NCI-H226 (cell line): ENCODE results near the gene PRCP.
A peak's percentile ranks its signal among the peaks of the same experiment; 100 is the strongest.
"Not testable (repeated sequence)": the region's sequence is repeated elsewhere in the genome, so short reads cannot be mapped to it uniquely, and the experiment has no call there.

ENCODE experiments used
- DNase-seq: peaks from one replicate; pipeline ENCODE4 v3.0.0-alpha.2; 2015

Gene PRCP

DNA sequence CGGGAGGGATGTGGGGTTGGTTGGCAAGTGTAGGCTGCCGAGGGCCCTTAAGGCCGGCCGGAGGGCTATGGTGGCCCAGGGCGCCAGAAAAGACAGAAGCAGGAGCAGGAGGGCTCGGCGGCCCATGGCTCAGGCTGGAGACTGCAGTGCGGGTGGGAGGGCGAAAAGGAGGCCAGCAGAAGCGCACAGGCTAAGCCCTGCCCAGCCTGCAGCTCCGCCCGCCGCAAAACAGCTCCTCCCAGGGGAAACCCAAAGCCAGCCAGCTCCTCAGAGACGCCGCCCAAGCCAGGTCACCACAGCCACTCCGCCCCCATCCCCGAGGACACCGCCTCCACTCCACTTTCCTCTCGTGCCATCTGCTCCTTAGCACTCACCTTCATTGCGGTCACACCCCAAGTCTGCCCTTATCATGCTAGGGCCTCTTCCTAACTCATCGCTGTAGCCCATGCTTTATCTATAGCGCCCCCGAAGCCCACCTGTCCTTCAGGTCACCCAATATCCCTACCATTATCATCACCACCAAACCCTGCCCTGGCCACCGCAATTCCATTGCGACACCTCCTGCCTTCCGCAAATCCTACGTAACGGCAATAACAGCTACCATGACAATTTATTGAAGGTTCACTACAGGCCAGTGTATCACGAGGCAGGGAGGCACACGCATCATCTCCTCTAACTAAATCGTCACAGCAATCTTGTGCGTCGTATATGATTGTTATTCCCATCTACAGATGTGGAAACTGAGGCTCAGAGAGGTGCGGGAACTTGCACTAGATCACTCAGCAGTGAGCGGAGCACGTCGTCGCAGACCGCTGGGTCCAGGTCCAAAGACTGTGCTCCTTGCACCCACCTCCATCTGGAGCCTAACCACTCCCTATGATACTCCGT lies at the start of gene PRCP:
PRCP (minus strand) TSS at position 154 of the 888 bp plus-strand sequence; CDS start at position 126, 28 bp downstream.
- peak; percentile 76 for DNase-seq

DNA sequence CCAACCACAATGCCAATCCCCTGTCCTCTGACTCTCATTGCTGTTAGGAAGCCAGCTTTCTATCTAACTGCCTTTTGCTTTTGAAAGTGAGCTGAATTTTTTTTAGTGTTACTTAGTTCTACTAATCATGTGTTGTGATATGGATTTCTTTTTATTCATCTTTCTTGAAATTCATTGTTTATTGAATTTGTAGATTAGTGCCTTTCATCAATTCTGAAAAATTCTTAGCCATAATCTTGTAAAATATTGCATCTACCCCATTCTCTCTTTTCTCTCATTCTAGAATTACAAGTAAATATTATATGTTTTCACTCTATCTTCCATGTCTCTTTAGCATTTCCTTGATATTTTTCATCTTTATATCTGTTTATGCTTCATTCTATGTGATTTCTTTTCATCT lies 49.1 kb upstream of the PRCP start:
- DNase-seq, result no peak

DNA sequence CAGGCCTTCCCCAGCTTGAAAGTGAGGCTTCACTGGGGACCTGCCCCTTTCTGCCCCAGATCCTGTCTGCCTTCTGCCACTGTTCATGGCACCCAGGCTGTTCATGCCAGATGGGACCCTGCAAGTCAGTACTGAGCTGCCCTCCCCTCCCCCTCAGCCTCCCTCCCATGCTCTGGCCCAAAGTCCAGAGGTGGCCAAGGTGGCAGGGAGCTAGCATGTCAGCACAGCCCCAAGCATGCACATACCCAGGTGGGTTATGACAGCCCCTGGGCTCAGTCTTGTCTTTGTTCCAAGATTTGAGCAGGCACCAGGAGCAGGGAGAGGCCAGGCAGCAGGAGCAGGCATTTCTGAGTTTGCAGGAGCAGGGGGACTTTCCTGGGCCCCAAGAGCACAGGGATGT lies 45.5 kb upstream of the PRCP start:
- no peak for DNase-seq

DNA sequence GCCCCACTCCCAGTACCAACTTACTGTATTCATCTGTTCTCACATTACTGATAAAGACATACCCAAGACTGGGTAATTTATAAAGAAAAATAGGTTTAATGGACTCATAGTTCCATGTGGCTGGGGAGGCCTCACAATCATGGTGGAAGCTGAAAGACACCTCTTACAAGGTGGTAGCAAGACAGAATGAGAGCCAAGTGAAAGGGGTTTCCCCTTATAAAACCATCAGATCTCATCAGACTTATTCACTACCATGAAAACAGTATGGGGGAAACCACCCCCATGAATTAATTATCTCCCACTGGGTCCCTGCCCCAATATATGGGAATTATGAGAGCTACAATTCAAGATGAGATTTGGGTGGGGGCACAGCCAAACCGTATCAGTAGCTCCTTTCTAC lies 44.8 kb upstream of the PRCP start:
- not testable (repeated sequence) for DNase-seq

DNA sequence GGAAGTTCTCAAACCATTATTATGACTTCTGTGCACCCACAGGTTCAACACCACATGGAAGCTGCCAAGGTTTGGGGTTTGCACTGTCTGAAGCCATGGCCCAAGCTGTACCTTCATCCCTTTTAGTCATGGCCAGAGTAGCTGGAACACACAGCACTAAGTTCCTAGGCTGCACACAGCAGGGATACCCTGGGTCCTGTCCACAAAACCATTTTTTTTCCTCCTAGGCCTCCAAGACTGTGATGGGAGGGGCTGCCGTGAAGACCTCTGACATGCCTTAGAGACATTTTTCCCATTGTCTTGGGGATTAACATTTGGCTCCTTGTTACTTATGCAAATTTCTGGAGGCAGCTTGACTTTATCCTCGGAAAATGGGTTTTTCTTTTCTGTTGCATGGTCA lies 44.0 kb upstream of the PRCP start:
- no peak for DNase-seq

DNA sequence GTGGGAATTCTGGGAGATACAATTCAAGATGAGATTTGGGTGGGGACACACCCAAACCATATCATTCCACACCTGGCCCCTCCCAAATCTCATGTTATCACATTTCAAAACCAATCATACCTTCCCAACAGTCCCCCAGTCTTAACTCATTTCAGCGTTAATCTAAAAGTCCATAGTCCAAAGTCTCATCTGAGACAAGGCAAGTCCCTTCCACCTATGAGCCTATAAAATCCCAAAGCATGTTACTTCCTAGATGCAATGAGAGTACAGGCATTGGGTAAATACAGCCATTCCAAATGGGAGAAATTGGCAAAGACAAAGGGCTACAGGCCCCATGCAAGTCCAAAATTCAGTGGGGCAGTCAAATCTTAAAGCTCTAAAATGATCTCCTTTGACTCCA lies 43.2 kb upstream of the PRCP start:
- not testable (repeated sequence) for DNase-seq

DNA sequence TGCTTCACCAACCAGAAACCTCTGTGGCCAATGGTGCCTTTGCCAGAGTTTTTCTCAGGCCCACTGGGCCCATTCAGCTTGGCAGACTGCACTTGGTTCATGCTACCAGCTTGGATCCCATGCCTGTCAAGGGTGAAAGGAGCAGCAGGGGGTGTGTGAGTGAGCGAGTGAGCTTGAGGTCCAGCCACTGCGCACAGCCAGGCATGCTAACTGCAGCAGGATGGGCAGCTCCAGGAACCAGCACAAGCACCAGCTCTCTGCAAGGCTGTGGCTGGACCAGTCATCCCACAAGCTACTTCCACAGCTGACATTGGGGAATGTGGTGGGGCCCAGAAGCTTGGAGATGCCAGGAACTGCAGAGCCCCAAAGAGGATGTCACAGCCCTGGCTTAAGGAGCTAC lies 42.1 kb upstream of the PRCP start:
- no peak for DNase-seq

DNA sequence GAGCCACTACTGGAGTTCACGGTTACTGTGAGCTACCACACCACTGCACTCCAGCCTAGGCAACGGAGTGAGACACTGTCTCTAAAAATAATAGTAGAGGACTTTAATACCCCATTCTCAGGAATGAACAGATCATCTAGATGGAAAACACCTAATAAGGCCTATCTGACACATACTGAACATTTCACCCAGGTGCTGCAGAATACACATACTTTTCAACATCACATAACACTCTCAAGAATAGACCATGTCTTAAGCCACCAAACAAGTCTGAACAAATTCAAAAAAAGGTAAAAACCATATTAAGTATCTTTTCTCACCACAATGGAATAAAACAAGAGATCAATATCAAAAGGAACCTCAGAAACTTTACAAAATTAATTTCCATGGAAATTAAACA lies 39.2 kb upstream of the PRCP start:
- no peak for DNase-seq

DNA sequence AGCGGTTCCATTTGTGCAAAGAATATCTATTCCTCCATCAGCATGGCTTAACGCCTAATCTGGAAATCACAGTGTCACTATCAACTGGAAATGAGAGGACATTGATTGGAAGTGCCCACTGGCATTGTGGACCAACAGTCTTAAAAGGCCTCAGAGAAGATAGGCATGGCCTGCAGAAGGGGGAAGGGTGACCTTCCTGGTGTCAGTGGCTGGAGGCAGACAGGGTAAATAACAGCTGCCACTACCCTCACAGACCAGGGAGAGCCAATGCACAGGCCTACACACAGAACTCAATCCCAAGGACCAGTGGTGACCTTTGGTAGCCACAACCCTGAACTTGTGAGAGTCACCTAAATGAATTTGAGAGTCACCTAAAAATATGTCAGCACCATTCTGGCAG lies 37.3 kb upstream of the PRCP start:
- DNase-seq, result no peak

DNA sequence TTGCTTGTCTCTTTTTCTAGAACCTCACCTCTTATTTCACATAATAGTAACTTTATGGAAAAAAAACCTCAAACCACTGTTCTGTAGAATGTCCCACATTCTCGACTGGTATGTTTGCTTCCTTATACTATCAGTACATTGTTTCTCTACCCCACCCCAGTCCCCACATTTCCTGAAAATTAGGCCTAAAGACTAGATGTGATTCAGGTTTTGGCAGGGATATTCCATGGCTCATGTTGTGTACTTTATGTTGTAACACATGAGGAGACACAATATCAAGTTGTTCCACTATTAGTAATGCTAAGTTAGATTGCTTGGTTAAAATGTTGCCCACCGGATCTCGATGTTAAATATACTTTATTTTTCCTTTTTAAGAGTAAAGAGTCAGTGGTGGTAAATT lies 36.0 kb upstream of the PRCP start:
- DNase-seq, result peak; percentile 2

DNA sequence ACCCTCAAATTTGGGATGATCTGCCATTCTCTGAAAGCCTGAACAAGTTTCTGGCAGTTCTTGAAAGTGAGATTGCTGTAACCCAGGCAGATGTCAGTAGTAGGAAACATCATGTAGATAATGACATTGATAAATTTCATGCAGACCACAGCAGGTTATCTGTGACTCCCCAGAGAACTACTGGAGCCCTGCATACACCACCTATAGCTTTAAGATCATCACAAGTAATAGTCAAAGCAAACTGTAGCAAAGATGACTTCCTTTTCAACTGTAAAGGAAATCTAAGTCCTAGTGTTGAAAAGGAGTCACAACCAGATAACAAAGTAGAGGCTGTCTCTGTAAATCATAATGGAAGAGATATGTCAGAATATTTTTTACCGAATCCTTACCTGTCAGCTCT lies 32.3 kb upstream of the PRCP start:
- DNase-seq, result no peak

DNA sequence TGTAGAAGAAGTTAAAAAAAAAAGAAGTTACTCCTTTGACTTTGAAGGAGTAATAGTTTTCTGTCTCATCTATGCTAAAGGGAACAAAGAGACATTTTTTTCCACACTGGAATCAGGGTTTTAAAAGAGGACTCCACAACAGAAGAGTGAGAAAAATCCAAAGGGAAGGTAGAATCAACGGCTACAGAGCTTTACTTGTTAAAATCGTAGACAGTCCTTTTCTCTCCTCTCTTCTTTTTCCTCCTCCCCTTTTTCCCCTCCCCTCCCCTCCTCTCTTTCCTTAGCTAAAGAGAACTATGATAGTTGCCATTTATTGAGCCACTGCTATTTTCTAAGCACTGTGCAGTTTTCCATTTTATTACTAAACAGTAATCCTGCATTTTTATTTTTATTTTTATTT lies 30.5 kb upstream of the PRCP start:
- no peak for DNase-seq

DNA sequence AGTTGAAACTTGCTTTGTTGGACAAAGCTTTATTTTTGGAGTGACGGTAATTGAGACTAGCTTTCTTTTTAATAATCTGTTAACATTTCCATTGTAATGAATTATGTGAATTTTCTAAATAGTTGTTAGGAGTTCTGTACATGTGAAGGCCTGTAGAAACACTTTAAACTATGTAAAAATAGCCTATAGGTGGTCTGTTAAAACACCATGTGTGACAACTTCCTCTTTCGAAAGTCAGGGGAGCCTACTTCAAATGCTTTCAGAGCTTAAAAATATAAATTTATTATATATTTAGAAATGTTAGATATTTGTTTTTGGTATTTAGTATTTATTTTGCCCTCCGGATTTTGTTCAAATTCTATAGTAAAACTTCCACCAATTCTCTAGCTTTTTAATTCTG lies 30.0 kb upstream of the PRCP start:
- DNase-seq, result no peak

DNA sequence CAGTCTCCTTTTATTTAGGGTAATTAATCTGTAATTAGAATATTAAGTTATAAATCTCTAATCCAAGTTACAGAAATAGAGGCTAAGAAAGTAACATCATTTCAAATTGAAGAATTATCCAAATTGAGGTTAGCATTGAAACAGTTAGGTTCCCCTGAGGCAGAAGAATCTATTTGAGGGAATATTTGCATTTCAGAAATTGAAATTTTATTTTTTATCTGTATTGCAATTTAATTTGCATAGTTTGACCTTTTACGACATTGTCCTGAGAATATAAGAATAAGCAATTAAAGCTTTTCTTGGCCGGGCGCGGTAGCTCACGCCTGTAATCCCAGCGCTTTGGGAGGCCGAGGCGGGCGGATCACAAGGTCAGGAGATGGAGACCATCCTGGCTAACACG lies 28.9 kb upstream of the PRCP start:
- DNase-seq, result no peak

DNA sequence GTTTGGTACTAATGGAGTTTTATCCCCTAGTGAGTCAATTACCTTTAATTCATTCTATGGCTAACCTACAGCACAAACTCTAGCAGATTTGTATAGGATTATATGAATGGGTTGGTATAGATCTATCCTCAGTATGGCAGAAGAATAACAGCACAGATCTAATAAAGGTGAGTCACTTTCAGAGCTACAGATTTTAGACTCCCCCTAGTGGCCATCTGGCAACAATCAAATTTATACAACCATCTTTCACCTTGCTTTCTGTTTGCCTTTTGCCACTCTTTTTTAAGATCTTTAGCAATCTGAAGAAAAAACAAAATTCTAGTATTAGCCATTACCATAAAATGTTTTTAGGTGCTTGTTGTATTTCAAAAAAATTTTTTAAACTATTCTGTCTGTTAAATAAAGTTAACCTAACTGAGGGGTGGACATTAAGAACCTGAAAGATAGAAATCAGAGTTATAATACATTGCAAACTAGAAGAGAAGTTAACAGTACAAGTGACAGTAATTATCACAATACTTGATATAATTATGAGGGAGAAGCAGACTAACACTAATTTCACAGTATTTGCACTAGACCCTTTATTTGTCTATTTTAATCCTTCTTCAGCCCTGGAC lies 27.1 kb upstream of the PRCP start:
- no peak for DNase-seq

DNA sequence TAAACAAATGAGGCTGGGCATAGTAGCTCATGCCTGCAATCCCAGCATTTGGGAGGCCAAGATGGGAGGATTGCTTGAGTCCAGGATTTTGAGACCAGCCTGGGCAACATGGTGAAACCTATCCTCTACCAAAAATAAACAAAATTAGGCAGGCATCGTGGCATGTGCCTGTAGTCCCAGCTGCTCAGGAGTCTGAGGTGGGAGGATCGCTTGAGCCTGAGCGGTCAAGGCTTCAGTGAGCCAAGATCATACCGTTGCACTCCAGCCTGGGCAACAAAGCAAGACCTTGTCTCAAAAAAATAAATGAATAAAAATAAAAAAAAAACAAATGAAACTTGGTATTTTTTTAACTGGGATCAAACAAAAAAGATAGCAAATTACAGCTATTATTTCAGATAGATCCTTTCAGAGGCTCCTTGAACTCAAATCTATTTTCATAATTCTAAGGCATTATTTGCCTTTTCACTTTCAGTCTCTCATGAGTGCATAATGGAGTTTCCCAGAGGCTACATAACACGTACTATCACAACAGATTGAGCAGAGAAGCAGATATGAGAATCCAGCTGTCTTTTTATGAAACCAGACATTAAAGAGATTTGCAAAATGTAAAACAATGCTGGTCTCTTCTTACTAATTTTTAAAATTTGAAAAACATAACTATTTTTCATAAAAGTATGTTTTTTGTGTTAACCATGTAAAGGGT lies 24.4 kb upstream of the PRCP start:
- no peak for DNase-seq

DNA sequence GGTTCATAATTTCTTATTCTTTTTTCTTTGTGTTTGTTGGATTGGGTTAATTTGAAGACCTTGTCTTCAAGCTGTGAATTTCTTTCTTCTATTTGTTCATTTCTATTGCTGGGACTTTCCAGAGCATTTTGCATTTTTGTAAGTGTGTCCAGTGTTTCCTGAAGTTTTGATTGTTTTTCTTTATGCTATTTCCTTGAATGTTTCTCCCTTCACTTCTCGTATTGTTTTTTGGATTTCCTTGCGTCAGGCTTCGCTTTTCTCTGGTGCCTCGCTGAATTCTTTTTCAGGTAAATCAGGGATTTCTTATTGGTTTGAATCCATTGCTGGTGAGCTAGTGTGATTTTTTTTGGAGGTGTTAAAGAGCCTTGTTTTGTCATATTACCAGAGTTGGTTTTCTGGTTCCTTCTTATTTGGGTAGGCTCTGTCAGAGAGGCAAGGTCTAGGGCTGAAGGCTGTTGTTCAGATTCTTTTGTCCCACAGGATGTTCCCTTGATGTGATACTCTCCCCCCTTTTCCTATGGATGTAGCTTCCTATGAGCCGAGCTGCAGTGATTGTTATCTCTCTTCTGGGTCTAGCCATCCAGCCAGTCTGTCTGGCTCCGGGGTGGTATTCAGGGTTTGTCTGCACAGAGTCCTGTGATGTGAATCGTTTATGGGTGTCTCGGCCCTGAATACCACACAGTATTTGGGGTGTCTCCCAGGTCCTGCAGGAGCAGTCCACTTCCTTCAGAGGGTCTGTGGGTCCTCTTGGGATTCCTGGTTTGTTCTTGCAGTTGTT lies 22.4 kb upstream of the PRCP start:
- not testable (repeated sequence) for DNase-seq

DNA sequence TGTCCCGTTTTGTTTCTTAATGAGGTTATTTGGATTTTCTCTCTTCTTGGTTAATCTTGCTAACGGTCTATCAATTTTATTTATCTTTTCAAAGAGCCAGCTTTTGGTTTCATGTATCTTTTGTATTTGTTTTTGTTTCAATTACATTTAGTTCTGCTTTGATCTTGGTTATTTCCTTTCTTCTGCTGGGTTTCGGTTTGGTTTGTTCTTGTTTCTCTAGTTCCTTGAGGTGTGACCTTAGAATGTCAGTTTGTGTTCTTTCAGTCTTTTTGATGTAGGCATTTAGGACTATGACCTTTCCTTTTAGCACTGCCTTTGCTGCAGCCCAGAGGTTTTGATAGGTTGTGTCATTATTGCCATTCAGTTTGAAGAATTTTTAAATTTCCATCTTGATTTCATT lies 20.0 kb upstream of the PRCP start:
- not testable (repeated sequence) for DNase-seq

DNA sequence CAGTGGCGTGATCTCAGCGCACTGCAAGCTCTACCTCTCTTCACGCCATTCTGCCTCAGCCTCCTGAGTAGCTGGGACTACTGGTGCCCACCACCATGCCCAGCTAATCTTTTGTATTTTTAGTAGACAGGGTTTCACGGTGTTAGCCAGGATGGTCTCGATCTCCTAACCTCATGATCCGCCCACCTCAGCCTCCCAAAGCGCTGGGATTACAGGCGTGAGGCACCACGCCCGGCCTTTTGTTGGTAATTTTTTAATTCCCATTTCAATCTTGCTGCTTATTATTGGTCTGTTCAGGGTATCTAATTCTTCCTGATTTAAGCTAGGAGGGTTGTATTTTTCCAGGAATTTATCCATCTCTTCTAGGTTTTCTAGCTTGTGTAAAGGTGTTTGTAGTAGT lies 19.6 kb upstream of the PRCP start:
- not testable (repeated sequence) for DNase-seq

DNA sequence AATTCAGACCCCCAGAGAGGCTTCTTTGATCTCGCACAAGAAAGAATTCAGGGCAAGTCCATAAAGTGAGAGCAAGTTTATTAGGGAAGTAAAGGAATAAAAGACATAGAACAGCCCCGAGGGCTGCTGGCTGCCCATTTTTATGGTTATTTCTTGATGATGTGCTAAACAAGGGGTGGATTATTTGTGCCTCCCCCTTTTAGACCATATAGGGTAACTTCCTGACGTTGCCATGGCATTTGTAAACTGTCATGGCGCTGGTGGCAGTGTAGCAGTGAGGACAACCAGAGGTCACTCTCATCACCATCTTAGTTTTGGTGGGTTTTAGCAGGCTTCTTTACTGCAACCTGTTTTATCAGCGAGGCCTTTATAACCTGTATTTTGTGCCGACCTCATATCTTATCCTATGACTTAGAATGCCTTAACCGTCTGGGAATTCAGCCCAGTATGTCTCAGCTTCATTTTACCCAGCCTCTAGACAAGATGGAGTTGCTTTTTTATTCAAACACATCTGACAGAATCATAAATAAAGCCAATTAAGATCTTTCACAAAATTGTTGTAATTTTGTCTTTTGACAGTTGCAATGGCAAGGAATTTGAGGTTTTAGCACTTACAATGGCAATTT lies 8.9 kb upstream of the PRCP start:
- DNase-seq, result no peak

DNA sequence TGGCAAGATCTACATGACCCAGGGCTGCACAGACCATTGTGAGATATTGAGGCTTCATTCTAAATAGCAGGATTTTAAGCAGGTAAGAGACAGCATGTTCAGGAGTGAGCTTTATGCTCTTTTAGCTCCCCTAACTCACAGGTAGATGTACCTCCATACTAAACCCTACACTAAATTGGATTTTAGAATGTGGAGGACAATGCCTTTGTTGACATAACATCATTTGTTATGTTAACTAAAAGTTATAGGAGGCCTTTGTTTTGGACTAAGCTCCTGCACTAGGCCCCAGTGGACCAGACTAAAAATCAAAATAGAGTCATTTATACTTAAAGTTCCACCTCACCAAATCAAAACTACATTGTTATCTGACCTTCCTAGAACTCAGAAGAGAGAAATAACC lies 8.1 kb upstream of the PRCP start:
- no peak for DNase-seq

DNA sequence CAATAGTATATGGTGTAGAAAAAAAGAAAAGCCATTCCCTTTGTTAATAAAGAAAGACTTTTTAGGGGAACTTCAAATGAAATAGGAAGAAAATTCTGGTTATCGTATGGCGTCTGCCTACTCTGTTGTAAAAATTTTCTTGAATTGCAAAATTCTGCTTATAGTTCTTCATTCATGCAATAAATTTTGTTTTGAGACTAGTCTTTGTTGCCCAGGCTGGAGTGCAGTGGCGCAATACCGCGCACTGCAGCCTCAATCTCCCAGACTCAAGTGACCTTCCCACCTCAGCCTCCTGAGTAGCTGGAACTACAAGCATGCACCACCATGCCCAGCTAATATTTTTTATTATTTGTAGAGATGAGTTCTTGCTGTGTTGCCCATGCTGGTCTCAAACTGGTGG lies 7.1 kb upstream of the PRCP start:
- DNase-seq, result no peak

DNA sequence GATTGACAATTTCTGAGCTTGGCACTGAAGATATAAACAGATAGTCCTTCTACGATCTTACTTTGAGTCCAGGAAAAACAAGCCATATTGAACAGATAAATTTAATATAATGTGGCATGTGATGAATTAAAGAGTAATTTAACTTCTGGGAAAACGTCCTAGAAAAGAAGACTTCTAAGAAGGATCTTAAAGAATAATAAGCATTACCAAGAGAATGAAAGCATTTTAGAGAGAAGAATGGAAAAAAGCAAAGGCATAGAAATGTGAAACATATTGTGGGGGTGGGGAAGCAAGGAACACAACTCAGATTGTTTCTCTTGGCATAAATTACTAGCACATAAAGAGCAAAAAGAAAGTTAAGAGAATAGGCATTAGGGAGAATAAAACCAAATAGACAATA lies 6.7 kb upstream of the PRCP start:
- no peak for DNase-seq
